ENCODE results near the gene PLEKHA5.
A peak's percentile ranks its signal among the peaks of the same experiment; 100 is the strongest.

Gene PLEKHA5

GRCh38 chr12:19234981-19235871 lies 105.7 kb downstream of the PLEKHA5 start:
- DNase-seq: no peak

GRCh38 chr12:19236656-19237055 lies 107.1 kb downstream of the PLEKHA5 start:
- DNase-seq: no peak

- no peak for DNase-seq
These were observed 109.0 kb downstream of the PLEKHA5 start for GRCh38 chr12:19238540-19238939.

GRCh38 chr12:19239102-19239501 lies 109.6 kb downstream of the PLEKHA5 start:
- DNase-seq: no peak

GRCh38 chr12:19239616-19240234 lies 110.2 kb downstream of the PLEKHA5 start:
- no peak for DNase-seq

- no peak for DNase-seq
These were observed 113.0 kb downstream of the PLEKHA5 start for GRCh38 chr12:19242581-19242980.

- no peak for DNase-seq
These were observed 114.0 kb downstream of the PLEKHA5 start for GRCh38 chr12:19243551-19243950.

- no peak for DNase-seq
These were observed 114.8 kb downstream of the PLEKHA5 start for GRCh38 chr12:19244312-19244711.

- DNase-seq: no peak
These were observed 115.6 kb downstream of the PLEKHA5 start for GRCh38 chr12:19245106-19245505.

- no peak for DNase-seq
These were observed 116.1 kb downstream of the PLEKHA5 start for GRCh38 chr12:19245666-19246065.

- no peak for DNase-seq
These were observed 117.4 kb downstream of the PLEKHA5 start for GRCh38 chr12:19246933-19247332.

GRCh38 chr12:19248929-19249602 lies 119.5 kb downstream of the PLEKHA5 start:
- DNase-seq: no peak

GRCh38 chr12:19251481-19252132 lies 122.1 kb downstream of the PLEKHA5 start:
- no peak for DNase-seq

- no peak for DNase-seq
These were observed 130.6 kb downstream of the PLEKHA5 start for GRCh38 chr12:19260135-19260534.

- no peak for DNase-seq
These were observed 132.2 kb downstream of the PLEKHA5 start for GRCh38 chr12:19261773-19262172.

GRCh38 chr12:19263672-19264071 lies 134.1 kb downstream of the PLEKHA5 start:
- DNase-seq: no peak

GRCh38 chr12:19273482-19274330 lies 144.2 kb downstream of the PLEKHA5 start:
- DNase-seq: peak; percentile 33

- no peak for DNase-seq
These were observed 147.2 kb downstream of the PLEKHA5 start for GRCh38 chr12:19276767-19277166.

GRCh38 chr12:19277711-19278110 lies 148.2 kb downstream of the PLEKHA5 start:
- no peak for DNase-seq

GRCh38 chr12:19278407-19278806 lies 148.9 kb downstream of the PLEKHA5 start:
- no peak for DNase-seq

GRCh38 chr12:19282133-19282699 lies 152.7 kb downstream of the PLEKHA5 start:
- no peak for DNase-seq

- no peak for DNase-seq
These were observed 155.1 kb downstream of the PLEKHA5 start for GRCh38 chr12:19284658-19285057.

Data from NCI-H510A (cell line).